Panc1 (cell line): ENCODE results near the gene COL16A1. TPM values are rescaled to one million over a fixed set of nuclear protein-coding genes. Genes with fewer than 3 reads are reported as not detected.

ENCODE experiments used
- ATAC-seq: fragments of 200-7000 bp; cut with Tn5 transposase; 2 replicates; pipeline ENCODE4 v1.9.1; 2020; ENCODE audit warnings: mild to moderate bottlenecking, moderate library complexity
- BruUV-seq: library from RNA; stranded (reverse); fragments of 400-500 nt; replicated peaks from 2 replicates; lab custom pipeline; 2021; lab: Mats Ljungman, UMichigan
- CTCF ChIA-PET: fragments of 300-600 bp; sonication (Branson Sonifier 250); formaldehyde crosslinking; loops from one replicate; lab custom pipeline; 2022; ENCODE audit warnings: antibody characterized with exemption; lab: Charles Lee
- POLR2A ChIA-PET: fragments of 300-600 bp; sonication (Branson Sonifier 250); formaldehyde crosslinking; loops from one replicate; lab custom pipeline; 2022; ENCODE audit warnings: antibody characterized with exemption; lab: Charles Lee
- DNase-seq: peaks from one replicate; pipeline ENCODE4 v3.0.0-alpha.2; 2010; ENCODE audit warnings: low read depth, low spot score
- H3K27ac ChIP-seq: 2 replicates; pipeline ENCODE4 v1.5.1; 2011; ENCODE audit warnings: mild to moderate bottlenecking, low read length, inconsistent platforms
- H3K27me3 ChIP-seq: fragments of 200-500 bp; sonication (Bioruptor generic); 2 replicates; pipeline ENCODE4 v1.6.0; 2014; ENCODE audit warnings: low read length, inconsistent platforms; ENCODE audit not compliant: control insufficient read depth, insufficient read depth
- H3K36me3 ChIP-seq: fragments of 200-500 bp; sonication (Bioruptor generic); 2 replicates; pipeline ENCODE4 v1.5.1; 2014; ENCODE audit warnings: inconsistent platforms, mild to moderate bottlenecking, low read length, moderate library complexity; ENCODE audit not compliant: control insufficient read depth, insufficient read depth
- H3K4me1 ChIP-seq: 2 replicates; pipeline ENCODE4 v1.5.1; 2011; ENCODE audit warnings: inconsistent platforms, mild to moderate bottlenecking, low read length, moderate library complexity; ENCODE audit not compliant: control insufficient read depth, insufficient read depth
- H3K4me3 ChIP-seq, 2 experiments: 2 replicates each; pipeline ENCODE4 v1.5.1; 2011 to 2012; ENCODE audit warnings: low read depth in 2 of 2, low read length in 2 of 2, mild to moderate bottlenecking in 2 of 2, inconsistent platforms in 1 of 2, moderate library complexity in 1 of 2
- H3K9me3 ChIP-seq: fragments of 200-500 bp; sonication (Bioruptor generic); 2 replicates; pipeline ENCODE4 v1.5.1; 2014; ENCODE audit warnings: low read depth, mild to moderate bottlenecking, inconsistent platforms, low read length, moderate library complexity; ENCODE audit not compliant: control insufficient read depth, insufficient read depth
- POLR2AphosphoS5 ChIP-seq: IDR thresholded peaks from 2 replicates; pipeline ENCODE4 v1.6.1; 2012; ENCODE audit warnings: mild to moderate bottlenecking, low read depth, low read length, moderate library complexity
- SIN3A ChIP-seq: IDR thresholded peaks from 2 replicates; pipeline ENCODE4 v1.6.1; 2012; ENCODE audit warnings: low read depth, mild to moderate bottlenecking, low read length, moderate library complexity, borderline replicate concordance; ENCODE audit not compliant: insufficient read depth
- TCF7L2 ChIP-seq: IDR thresholded peaks from 2 replicates; pipeline ENCODE4 v1.6.1; 2011; ENCODE audit warnings: mild to moderate bottlenecking, low read depth, low read length, inconsistent platforms
- in situ Hi-C: cut with HindIII; loops from 2 replicates; pipeline ENCODE4 v1.10.0; 2016; ENCODE audit warnings: low sequenced_read_pairs, low pct_unique_long_range_greater_than_20kb
- intact Hi-C: fragments of 100-400 bp; cut with micrococcal nuclease; formaldehyde crosslinking; loops from one replicate; pipeline ENCODE4 v1.10.0; 2022; ENCODE audit not compliant: unreplicated experiment
- total RNA-seq: library from RNA; stranded (reverse); gene quantifications from one replicate; pipeline ENCODE4 v1.2.1, GENCODE V29; 2021; ENCODE audit not compliant: unreplicated experiment
- TF ChIP-seq, protein P1 (sequence below): fragments of 450-650 bp; IDR thresholded peaks from 2 replicates; pipeline ENCODE4 v1.5.1; 2017; ENCODE audit warnings: mild to moderate bottlenecking
- TF ChIP-seq, protein P2 (sequence below), 2 experiments: IDR thresholded peaks; 2 replicates each; pipeline ENCODE4 v1.6.1; 2011 to 2012; ENCODE audit warnings: low read depth in 2 of 2, control low read depth in 1 of 2, low read length in 1 of 2, mild to moderate bottlenecking in 1 of 2, moderate library complexity in 1 of 2; ENCODE audit not compliant: insufficient read depth in 1 of 2

Gene COL16A1
- total RNA-seq, 1 experiment from 2014 or later: 7.6 TPM

GRCh38 chr1:31677949-31678348, 25.9 kb downstream of the COL16A1 start:
- ChIA-PET POLR2A (no interaction called here), CTCF (no interaction called here)
- BruUV-seq: no TSS peak
- no peak overlapping the region for H3K4me3 ChIP-seq
- no peaks in the 10 kb centered on the region for H3K9me3 ChIP-seq
- H3K27me3 ChIP-seq: no peaks in the 10 kb centered on the region
- ATAC-seq (no peak), DNase-seq (no peak)
- no peak overlapping the region for H3K27ac ChIP-seq
- intact Hi-C loops (no loop called here), in situ Hi-C loops (no loop called here)
- TF ChIP-seq, protein P1, sequence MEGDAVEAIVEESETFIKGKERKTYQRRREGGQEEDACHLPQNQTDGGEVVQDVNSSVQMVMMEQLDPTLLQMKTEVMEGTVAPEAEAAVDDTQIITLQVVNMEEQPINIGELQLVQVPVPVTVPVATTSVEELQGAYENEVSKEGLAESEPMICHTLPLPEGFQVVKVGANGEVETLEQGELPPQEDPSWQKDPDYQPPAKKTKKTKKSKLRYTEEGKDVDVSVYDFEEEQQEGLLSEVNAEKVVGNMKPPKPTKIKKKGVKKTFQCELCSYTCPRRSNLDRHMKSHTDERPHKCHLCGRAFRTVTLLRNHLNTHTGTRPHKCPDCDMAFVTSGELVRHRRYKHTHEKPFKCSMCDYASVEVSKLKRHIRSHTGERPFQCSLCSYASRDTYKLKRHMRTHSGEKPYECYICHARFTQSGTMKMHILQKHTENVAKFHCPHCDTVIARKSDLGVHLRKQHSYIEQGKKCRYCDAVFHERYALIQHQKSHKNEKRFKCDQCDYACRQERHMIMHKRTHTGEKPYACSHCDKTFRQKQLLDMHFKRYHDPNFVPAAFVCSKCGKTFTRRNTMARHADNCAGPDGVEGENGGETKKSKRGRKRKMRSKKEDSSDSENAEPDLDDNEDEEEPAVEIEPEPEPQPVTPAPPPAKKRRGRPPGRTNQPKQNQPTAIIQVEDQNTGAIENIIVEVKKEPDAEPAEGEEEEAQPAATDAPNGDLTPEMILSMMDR: no peak
- no peak for TF ChIP-seq TCF7L2
- no peak for TF ChIP-seq SIN3A
- TF ChIP-seq POLR2AphosphoS5: no peak
- TF ChIP-seq, protein P2, sequence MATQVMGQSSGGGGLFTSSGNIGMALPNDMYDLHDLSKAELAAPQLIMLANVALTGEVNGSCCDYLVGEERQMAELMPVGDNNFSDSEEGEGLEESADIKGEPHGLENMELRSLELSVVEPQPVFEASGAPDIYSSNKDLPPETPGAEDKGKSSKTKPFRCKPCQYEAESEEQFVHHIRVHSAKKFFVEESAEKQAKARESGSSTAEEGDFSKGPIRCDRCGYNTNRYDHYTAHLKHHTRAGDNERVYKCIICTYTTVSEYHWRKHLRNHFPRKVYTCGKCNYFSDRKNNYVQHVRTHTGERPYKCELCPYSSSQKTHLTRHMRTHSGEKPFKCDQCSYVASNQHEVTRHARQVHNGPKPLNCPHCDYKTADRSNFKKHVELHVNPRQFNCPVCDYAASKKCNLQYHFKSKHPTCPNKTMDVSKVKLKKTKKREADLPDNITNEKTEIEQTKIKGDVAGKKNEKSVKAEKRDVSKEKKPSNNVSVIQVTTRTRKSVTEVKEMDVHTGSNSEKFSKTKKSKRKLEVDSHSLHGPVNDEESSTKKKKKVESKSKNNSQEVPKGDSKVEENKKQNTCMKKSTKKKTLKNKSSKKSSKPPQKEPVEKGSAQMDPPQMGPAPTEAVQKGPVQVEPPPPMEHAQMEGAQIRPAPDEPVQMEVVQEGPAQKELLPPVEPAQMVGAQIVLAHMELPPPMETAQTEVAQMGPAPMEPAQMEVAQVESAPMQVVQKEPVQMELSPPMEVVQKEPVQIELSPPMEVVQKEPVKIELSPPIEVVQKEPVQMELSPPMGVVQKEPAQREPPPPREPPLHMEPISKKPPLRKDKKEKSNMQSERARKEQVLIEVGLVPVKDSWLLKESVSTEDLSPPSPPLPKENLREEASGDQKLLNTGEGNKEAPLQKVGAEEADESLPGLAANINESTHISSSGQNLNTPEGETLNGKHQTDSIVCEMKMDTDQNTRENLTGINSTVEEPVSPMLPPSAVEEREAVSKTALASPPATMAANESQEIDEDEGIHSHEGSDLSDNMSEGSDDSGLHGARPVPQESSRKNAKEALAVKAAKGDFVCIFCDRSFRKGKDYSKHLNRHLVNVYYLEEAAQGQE (IDR thresholded peaks at IDR 0.05; ENCODE audit: insufficient read depth in 1 of 2, low read depth in 2 of 2, low read length in 1 of 2): no peak
- no peaks in the 10 kb centered on the region for H3K36me3 ChIP-seq
- H3K4me1 ChIP-seq: no peaks in the 10 kb centered on the region; the same call in 1 of the 2 replicates

GRCh38 chr1:31677401-31677800, 26.4 kb downstream of the COL16A1 start:
- Histone ChIP-seq H3K9me3 (no peaks in the 10 kb centered on the region), H3K4me3 (no peak overlapping the region), H3K27ac (no peak overlapping the region), H3K36me3 (no peaks in the 10 kb centered on the region), H3K4me1 (no peaks in the 10 kb centered on the region; the same call in 1 of the 2 replicates), H3K27me3 (no peaks in the 10 kb centered on the region)
- intact Hi-C loops (no loop called here), in situ Hi-C loops (no loop called here)
- POLR2A ChIA-PET: no interaction called here
- TF ChIP-seq, protein P1: no peak
- TF ChIP-seq, protein P2 (IDR thresholded peaks at IDR 0.05; ENCODE audit: insufficient read depth in 1 of 2, low read depth in 2 of 2, low read length in 1 of 2): no peak
- TF ChIP-seq SIN3A: no peak
- ATAC-seq (no peak), DNase-seq (no peak)
- CTCF ChIA-PET: no interaction called here
- no TSS peak for BruUV-seq
